Endothelial cell of umbilical vein (primary cell): Measurements from ENCODE around the gene BRD1. TPM values are rescaled to one million over a fixed set of nuclear protein-coding genes. Genes with fewer than 3 reads are reported as not detected.

Source experiments
- BruUV-seq: library from RNA; stranded (reverse); fragments of 400-500 nt; replicated peaks from 2 replicates; lab custom pipeline; 2021; lab: Mats Ljungman, UMichigan
- CTCF ChIA-PET: fragments of 300-600, 350-600 bp; sonication (Branson Sonifier 250); formaldehyde crosslinking; loops from one replicate; lab custom pipeline; 2021; ENCODE audit warnings: antibody characterized with exemption, inconsistent platforms; lab: Charles Lee
- POLR2A ChIA-PET: fragments of 300-600, 350-600 bp; sonication (Branson Sonifier 250); formaldehyde crosslinking; loops from one replicate; lab custom pipeline; 2021; ENCODE audit warnings: antibody characterized with exemption, inconsistent platforms; lab: Charles Lee
- DNase-seq: peaks from one replicate; pipeline ENCODE4 v3.0.0-alpha.2; 2011; ENCODE audit warnings: low read depth, low spot score
- FAIRE-seq: peaks from 2 replicates; lab custom pipeline; 2011; peaks lifted over from hg19 to GRCh38; lab: Jason Lieb, UNC
- H2AFZ ChIP-seq: 2 replicates; pipeline ENCODE4 v1.6.0; 2012; ENCODE audit warnings: low read depth, low read length, control low read depth, inconsistent platforms
- H3K27ac ChIP-seq: 2 replicates; pipeline ENCODE4 v1.5.1; 2011; ENCODE audit warnings: low read depth, mild to moderate bottlenecking, control low read depth, low read length, moderate library complexity; ENCODE audit not compliant: insufficient read depth
- H3K27me3 ChIP-seq, 2 experiments: 2 replicates each; pipeline versions ENCODE4 v1.6.0 to v1.6.1; 2011; ENCODE audit warnings: low read length in 2 of 2, mixed read lengths in 1 of 2; ENCODE audit not compliant: control insufficient read depth in 2 of 2, insufficient read depth in 2 of 2
- H3K36me3 ChIP-seq, 2 experiments: 2 replicates in 1 of 2; 3 replicates in 1 of 2; pipeline ENCODE4 v1.5.1; 2011; ENCODE audit warnings: low read length in 2 of 2, mild to moderate bottlenecking in 1 of 2, moderate library complexity in 1 of 2; ENCODE audit not compliant: control insufficient read depth in 2 of 2, insufficient read depth in 2 of 2; ENCODE audit errors: extremely low read depth in 1 of 2
- H3K4me1 ChIP-seq: 3 replicates; pipeline ENCODE4 v1.5.1; 2011; ENCODE audit warnings: mild to moderate bottlenecking, low read length; ENCODE audit not compliant: control insufficient read depth, insufficient read depth; ENCODE audit errors: extremely low read depth
- H3K4me2 ChIP-seq: 2 replicates; pipeline ENCODE4 v1.6.1; 2011; ENCODE audit warnings: low read length, control low read depth, mixed read lengths; ENCODE audit not compliant: insufficient read depth
- H3K4me3 ChIP-seq, 3 experiments: fragments of 200-600 bp in 1 of 3; sonication (generic), shearing (Covaris generic) in 1 of 3; replicated peaks in 1 of 3; 2 replicates each; pipeline ENCODE4 v1.5.1; 2011 to 2016; ENCODE audit warnings: control low read depth in 3 of 3, low read length in 3 of 3, mild to moderate bottlenecking in 2 of 3, inconsistent platforms in 1 of 3, low read depth in 1 of 3, moderate library complexity in 1 of 3; ENCODE audit not compliant: insufficient read depth in 1 of 3
- H3K79me2 ChIP-seq: 2 replicates; pipeline ENCODE4 v1.6.0; 2012; ENCODE audit warnings: low read length, inconsistent platforms; ENCODE audit not compliant: control insufficient read depth, insufficient read depth
- H3K9ac ChIP-seq: replicated peaks from 2 replicates; pipeline ENCODE3; 2011; ENCODE audit warnings: low read length, control low read depth; ENCODE audit not compliant: insufficient read depth; ENCODE audit errors: extremely low read depth
- H3K9me1 ChIP-seq: replicated peaks from 3 replicates; pipeline ENCODE4 v1.6.0; 2011; ENCODE audit warnings: mild to moderate bottlenecking, low read length; ENCODE audit not compliant: control insufficient read depth, insufficient read depth; ENCODE audit errors: extremely low read depth
- H3K9me3 ChIP-seq: replicated peaks from 2 replicates; pipeline ENCODE4 v1.5.1; 2012; ENCODE audit warnings: low read length, inconsistent platforms; ENCODE audit not compliant: control insufficient read depth, insufficient read depth
- H4K20me1 ChIP-seq: replicated peaks from 2 replicates; pipeline ENCODE3; 2011; ENCODE audit warnings: mild to moderate bottlenecking, low read length; ENCODE audit not compliant: control insufficient read depth, insufficient read depth; ENCODE audit errors: extremely low read depth
- EZH2 ChIP-seq: IDR thresholded peaks from 2 replicates; pipeline ENCODE4 v1.6.1; 2012; ENCODE audit warnings: borderline replicate concordance, low read depth, mild to moderate bottlenecking, moderate library complexity, low read length, inconsistent platforms; ENCODE audit not compliant: severe bottlenecking
- FOS ChIP-seq: IDR thresholded peaks from 2 replicates; pipeline ENCODE4 v1.6.1; 2011; ENCODE audit warnings: mild to moderate bottlenecking, low read length, moderate library complexity, borderline replicate concordance; ENCODE audit not compliant: insufficient read depth
- GATA2 ChIP-seq: IDR thresholded peaks from 2 replicates; pipeline ENCODE4 v1.7.0; 2011; ENCODE audit warnings: low read depth, mild to moderate bottlenecking, moderate library complexity, mixed read lengths, low read length; ENCODE audit not compliant: insufficient read length, insufficient read depth
- JUN ChIP-seq: IDR thresholded peaks from 2 replicates; pipeline ENCODE4 v1.6.1; 2011; ENCODE audit warnings: borderline replicate concordance, low read depth; ENCODE audit not compliant: insufficient read length, insufficient read depth
- MYC ChIP-seq: IDR thresholded peaks from one replicate; pipeline ENCODE4 v1.6.1; 2011; ENCODE audit warnings: mild to moderate bottlenecking, low read depth, low read length
- POLR2A ChIP-seq: IDR thresholded peaks from 2 replicates; pipeline ENCODE4 v1.6.1; 2012; ENCODE audit warnings: low read depth, mild to moderate bottlenecking, control low read depth, low read length
- POLR2AphosphoS5 ChIP-seq: IDR thresholded peaks from 2 replicates; pipeline ENCODE4 v1.6.1; 2012; ENCODE audit warnings: low read depth, mild to moderate bottlenecking, control low read depth, low read length, moderate library complexity; ENCODE audit not compliant: insufficient read depth
- dilution Hi-C: fragments of 300-500 bp; cut with MboI; formaldehyde crosslinking; loops from one replicate; pipeline ENCODE4 v1.15.0; 2019; ENCODE audit warnings: low sequenced_read_pairs; ENCODE audit not compliant: extremely low pct_ligation_motif_present
- intact Hi-C: fragments of 100-400 bp; cut with micrococcal nuclease; formaldehyde crosslinking; loops from one replicate; pipeline ENCODE4 v1.10.0; 2022
- polyA plus RNA-seq, 4 experiments: library from polyadenylated mRNA; depleted of rRNA in 3 of 4; stranded (reverse) in 3 of 4; unstranded in 1 of 4; fragments of >200 nt; gene quantifications; 2 replicates each; pipeline versions ENCODE4 v1.2.1 to v1.2.3, GENCODE V29; 2011 to 2012; ENCODE audit warnings: missing spikeins in 1 of 4
- total RNA-seq: library from RNA; stranded (reverse); gene quantifications from 2 replicates; pipeline ENCODE4 v1.2.3, GENCODE V29; 2021
- TF ChIP-seq, protein P1 (sequence below): IDR thresholded peaks from 2 replicates; pipeline ENCODE4 v1.6.1; 2011; ENCODE audit not compliant: insufficient read depth, insufficient read length
- TF ChIP-seq, protein P2 (sequence below), 2 donors: IDR thresholded peaks; 1 replicate in 1 of 2; 2 replicates in 1 of 2; pipeline ENCODE4 v1.5.1; 2011; ENCODE audit warnings: low read length in 2 of 2, mild to moderate bottlenecking in 2 of 2, moderate library complexity in 2 of 2, control low read depth in 1 of 2, inconsistent platforms in 1 of 2, low read depth in 1 of 2; ENCODE audit not compliant: insufficient read depth in 1 of 2; ENCODE audit errors: extremely low read depth in 1 of 2

The BRD1 gene
- total and polyA plus RNA-seq, 2 donors (not counting 3 experiments of a cell fraction or from before 2014, with no cell fraction given) = 8.1 to 41.1 TPM

DNA sequence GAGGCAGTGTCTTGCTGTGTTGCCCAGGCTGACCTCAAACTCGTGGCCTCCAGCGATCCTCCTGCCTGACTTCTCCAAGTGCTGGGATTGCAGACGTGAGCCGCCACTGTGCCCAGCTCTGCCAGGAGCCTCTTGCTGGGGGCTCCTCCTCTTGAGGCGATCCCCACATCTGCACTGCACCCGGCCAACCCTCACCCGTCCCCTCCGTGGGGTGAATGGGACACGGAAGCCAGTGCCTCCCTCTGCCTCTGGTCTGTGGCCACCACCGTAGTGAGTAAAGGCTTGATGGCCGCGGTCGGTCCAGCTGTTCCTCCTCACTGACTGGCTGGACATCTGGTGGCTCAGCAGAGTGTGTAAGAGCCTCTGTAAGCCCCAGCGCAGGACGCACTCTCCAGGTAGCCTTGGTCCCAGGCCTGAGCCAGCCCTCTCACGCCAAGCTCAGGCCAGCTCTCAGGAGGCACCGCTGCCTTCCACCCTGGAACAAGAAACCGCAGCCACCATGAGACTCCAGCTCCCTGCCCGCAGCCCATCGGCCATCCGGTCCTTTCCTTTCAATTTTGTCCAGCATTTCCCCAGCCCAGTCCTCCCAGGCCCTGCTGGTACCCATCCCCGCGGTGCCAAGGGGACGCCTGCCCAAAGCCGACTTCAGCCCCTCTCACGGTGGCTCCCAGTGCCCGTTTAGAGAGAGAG, 100.3 kb downstream of the BRD1 start:
- no peak for TF ChIP-seq POLR2AphosphoS5
- no peak for TF ChIP-seq POLR2A
- TF ChIP-seq MYC = no peak
- TF ChIP-seq, protein P1, sequence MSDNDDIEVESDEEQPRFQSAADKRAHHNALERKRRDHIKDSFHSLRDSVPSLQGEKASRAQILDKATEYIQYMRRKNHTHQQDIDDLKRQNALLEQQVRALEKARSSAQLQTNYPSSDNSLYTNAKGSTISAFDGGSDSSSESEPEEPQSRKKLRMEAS = no peak
- TF ChIP-seq FOS = no peak
- TF ChIP-seq, protein P2, sequence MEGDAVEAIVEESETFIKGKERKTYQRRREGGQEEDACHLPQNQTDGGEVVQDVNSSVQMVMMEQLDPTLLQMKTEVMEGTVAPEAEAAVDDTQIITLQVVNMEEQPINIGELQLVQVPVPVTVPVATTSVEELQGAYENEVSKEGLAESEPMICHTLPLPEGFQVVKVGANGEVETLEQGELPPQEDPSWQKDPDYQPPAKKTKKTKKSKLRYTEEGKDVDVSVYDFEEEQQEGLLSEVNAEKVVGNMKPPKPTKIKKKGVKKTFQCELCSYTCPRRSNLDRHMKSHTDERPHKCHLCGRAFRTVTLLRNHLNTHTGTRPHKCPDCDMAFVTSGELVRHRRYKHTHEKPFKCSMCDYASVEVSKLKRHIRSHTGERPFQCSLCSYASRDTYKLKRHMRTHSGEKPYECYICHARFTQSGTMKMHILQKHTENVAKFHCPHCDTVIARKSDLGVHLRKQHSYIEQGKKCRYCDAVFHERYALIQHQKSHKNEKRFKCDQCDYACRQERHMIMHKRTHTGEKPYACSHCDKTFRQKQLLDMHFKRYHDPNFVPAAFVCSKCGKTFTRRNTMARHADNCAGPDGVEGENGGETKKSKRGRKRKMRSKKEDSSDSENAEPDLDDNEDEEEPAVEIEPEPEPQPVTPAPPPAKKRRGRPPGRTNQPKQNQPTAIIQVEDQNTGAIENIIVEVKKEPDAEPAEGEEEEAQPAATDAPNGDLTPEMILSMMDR (IDR thresholded peaks at IDR 0.05; ENCODE audit: extremely low read depth in 1 of 2, insufficient read depth in 1 of 2, low read depth in 1 of 2, low read length in 2 of 2) = no peak
- TF ChIP-seq EZH2 = no peak
- no peak for TF ChIP-seq JUN
- no peak for TF ChIP-seq GATA2
- Histone ChIP-seq H3K9ac (no peak overlapping the region), H3K4me3 (no peak overlapping the region), H3K9me3 (no peaks in the 10 kb centered on the region), H3K9me1 (no peaks in the 10 kb centered on the region), H3K36me3 (no peaks in the 10 kb centered on the region), H2AFZ (no peak overlapping the region), H4K20me1 (no peaks in the 10 kb centered on the region), H3K27me3 (peaks cover 5 to 6% of the 10 kb centered on the region in 2 experiments), H3K4me1 (peaks cover 8% of the 10 kb centered on the region), H3K27ac (no peak overlapping the region), H3K4me2 (no peak overlapping the region), H3K79me2 (no peaks in the 10 kb centered on the region)
- DNase-seq = no peak
- no peak for FAIRE-seq
- POLR2A ChIA-PET = no interaction called here
- dilution Hi-C loops = no loop called here
- CTCF ChIA-PET = interaction anchor here (1.1 to 4.3 kb wide), 2 partner anchors 95 kb away, joined by 3 to 17 read pairs; no protein-coding TSS in a partner anchor
- no TSS peak for BruUV-seq
- intact Hi-C loops = loop anchor here (10.0 kb wide), 2 partner anchors 423 to 1153 kb away; no protein-coding TSS in a partner anchor
